Astrocyte of the spinal cord (primary cell): ENCODE results near the gene PSMB7.

ENCODE experiments used
- DNase-seq: peaks from one replicate; pipeline ENCODE4 v3.0.0; 2011; ENCODE audit warnings: low read depth, low spot score
- H3K4me3 ChIP-seq: 2 replicates; pipeline ENCODE4 v1.5.1; 2011; ENCODE audit warnings: low read depth, mild to moderate bottlenecking, low read length, moderate library complexity
- CTCF ChIP-seq: IDR thresholded peaks from 2 replicates; pipeline ENCODE4 v1.5.1; 2012; ENCODE audit warnings: low read depth, mild to moderate bottlenecking, low read length, inconsistent platforms
- in situ Hi-C: cut with HindIII; loops from 2 replicates; pipeline ENCODE4 v1.10.0; 2017; ENCODE audit warnings: low sequenced_read_pairs

PSMB7 gene

GRCh38 chr9:124337562-124337961 lies 77.7 kb downstream of the PSMB7 start:
- in situ Hi-C loops: no loop called here
- no peak for TF ChIP-seq CTCF
- DNase-seq: no peak
- H3K4me3 ChIP-seq: no peak overlapping the region

GRCh38 chr9:124335320-124335707 lies 79.9 kb downstream of the PSMB7 start:
- no peak for TF ChIP-seq CTCF
- in situ Hi-C loops: no loop called here

GRCh38 chr9:124334568-124335319 lies 80.5 kb downstream of the PSMB7 start:
- DNase-seq: no peak
- no peak for TF ChIP-seq CTCF
- in situ Hi-C loops: no loop called here
- no peak overlapping the region for H3K4me3 ChIP-seq

More at GRCh38 chr9:124335320-124335707, 79.9 kb downstream of the PSMB7 start:
- DNase-seq: no peak
- no peak overlapping the region for H3K4me3 ChIP-seq

GRCh38 chr9:124333203-124333579 lies 82.1 kb downstream of the PSMB7 start:
- DNase-seq: no peak
- H3K4me3 ChIP-seq: no peak overlapping the region
- no peak for TF ChIP-seq CTCF
- in situ Hi-C loops: no loop called here

- in situ Hi-C loops: no loop called here
These were observed 82.7 kb downstream of the PSMB7 start for GRCh38 chr9:124332361-124333202.

GRCh38 chr9:124331580-124331979 lies 83.7 kb downstream of the PSMB7 start:
- no peak for TF ChIP-seq CTCF
- in situ Hi-C loops: no loop called here
- H3K4me3 ChIP-seq: no peak overlapping the region
- DNase-seq: no peak

More at GRCh38 chr9:124332361-124333202, 82.7 kb downstream of the PSMB7 start:
- no peak for TF ChIP-seq CTCF
- DNase-seq: no peak
- H3K4me3 ChIP-seq: no peak overlapping the region
